ENCODE data around the gene LRRC53.

LRRC53 gene

GRCh38 chr1:74453277-74453676 lies 59.1 kb downstream of the LRRC53 start:
- DNase-seq (ENCODE audit: insufficient read length, low spot score) (no peak), FAIRE-seq (no peak)

DNA sequence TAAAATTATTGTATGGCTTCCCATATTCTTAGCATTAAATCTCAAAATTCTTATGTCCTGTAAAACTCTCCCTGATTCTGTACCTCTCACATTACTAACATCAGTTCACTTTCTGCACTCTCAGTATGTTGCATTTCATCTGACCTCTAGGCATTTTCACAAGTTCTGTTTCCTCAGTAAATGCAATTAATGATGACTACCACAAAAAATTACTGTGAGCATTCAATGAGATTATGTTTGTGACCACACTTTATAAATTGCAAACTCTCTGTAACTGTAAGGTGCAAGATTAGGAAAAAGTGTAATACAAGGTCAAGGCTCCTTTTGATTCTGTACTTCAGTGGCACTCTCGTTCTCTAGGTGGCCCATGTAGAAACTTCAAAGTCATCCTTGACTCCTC lies 60.4 kb downstream of the LRRC53 start:
- FAIRE-seq, result no peak
- DNase-seq (ENCODE audit: insufficient read length, low spot score), result no peak

DNA sequence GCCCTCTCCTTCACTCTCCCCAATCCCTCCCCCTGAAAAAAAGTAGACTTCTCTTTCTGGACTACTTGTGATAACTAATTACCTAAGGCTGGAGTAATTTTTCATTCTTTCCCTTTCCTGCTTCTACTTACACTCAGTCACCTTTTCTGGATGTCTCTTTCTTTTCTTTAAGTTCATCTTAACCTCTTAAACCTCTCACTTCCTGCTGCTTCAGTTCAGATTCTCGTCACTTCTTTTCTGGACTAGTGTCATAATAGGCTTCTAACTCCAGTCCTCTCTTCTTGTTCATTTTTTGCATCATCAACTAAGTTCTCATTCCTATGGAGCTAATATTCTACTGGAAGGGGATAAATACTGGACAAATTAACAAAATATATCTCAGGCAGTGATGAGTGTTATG lies 75.4 kb downstream of the LRRC53 start:
- no peak for FAIRE-seq
- no peak for DNase-seq (ENCODE audit: insufficient read length, low spot score)

DNA sequence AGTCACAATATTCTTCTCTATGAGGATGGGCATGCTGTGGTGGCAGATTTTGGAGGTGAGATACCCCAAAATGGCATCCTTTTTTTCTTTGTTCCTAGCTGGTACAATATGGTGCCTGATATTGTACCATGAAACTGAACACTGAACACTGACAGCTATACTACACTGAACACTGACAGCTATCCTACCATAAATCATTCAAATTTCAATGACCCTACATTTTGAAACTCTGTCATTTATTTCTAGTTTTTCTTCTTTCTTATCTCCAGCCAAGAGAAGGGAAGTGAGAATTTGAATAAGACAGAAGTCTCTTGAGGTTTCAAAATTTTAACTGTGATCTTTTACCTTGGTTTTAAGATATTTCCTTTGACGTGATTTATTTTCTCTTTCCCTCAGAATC lies 76.3 kb downstream of the LRRC53 start:
- no peak for FAIRE-seq
- DNase-seq (ENCODE audit: insufficient read length, low spot score), result no peak

- no peak for FAIRE-seq
- DNase-seq (ENCODE audit: insufficient read length, low spot score), result no peak
These were observed 78.1 kb downstream of the LRRC53 start for GRCh38 chr1:74434321-74434720.

DNA sequence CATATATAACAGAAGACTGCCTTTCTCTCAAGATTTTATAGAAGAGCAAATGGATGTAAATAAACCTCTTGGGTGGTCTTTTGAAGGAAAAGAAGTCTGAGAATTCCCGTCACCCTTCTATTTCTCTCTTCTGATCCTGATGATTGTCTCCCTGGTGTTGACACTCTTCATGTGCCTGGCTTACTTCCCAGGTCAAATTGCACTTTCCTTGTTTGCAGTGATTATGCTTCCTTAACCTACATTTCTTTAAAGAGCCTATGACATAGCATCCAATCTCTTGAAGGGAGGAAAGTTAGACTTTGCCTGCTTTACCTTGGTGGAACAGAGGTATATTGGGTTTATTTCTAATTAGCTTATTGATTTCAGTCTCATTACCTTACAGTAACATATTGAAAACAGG lies 80.1 kb downstream of the LRRC53 start:
- FAIRE-seq, result no peak
- DNase-seq (ENCODE audit: insufficient read length, low spot score), result no peak

DNA sequence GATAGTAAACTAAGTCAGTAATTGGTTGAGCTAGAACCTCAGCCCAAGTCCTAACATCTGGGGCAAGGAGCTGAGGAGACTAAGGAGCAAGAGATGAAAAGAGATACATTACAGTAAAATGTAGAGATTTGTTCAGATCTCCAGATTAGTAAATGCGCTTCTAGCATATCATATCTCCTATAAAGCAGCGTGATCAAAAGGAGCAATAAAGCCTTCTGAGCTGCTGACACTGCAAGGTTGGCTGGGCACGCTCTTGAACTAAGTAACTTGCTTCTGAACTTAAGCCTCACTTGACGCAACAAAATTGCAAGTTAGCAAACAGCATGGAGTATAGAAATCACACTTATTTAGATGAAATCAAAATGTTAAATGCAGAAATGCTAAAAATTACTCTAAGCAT lies 80.9 kb downstream of the LRRC53 start:
- FAIRE-seq (no peak), DNase-seq (ENCODE audit: insufficient read length, low spot score) (no peak)

DNA sequence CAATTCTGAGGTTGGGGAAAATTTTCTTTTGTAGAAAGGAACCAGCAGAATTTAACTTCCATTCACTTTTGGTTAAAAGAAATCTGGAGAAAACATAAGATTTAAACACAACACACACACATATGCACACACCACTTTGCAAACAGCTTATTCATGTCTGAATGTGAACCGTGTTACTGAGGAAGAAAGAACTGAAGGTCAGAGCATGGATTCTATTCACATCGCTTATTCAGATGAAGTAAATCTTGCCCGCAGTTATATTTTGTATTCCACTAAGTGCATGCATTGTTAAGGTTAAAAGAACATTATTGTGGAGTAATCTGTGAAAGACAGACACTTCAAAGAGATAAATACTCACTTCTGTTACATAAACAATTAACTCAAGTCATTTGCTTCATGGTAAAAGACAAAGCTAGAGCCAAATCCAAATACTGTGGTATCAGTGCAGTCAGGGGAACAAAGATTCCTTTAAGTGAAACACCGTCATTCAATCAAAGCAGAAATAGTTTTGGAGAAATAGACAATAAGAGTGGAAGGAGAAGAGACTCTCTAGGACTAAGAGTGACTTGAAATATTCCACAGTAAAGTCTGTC lies 82.0 kb downstream of the LRRC53 start:
- DNase-seq (ENCODE audit: insufficient read length, low spot score) (no peak), FAIRE-seq (no peak)

DNA sequence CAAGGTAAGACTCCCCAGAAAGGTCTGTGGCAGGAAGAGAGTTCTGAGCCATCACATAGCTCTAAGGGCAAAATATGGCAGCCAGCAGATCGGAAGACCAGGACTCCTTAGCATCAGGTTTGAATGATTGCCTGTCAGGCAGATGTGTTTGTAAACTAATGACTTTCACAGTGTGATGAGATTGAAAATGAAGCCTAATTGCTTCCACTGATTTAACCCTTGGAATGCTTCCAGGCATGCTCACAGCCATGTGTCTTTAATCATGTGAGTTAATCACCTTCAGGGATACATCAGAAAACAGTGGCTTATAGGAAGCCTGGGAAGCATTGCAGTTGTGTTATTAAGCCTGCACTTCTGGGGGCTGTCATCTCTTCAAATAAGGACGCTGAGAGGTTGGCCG lies 82.8 kb downstream of the LRRC53 start:
- FAIRE-seq (no peak), DNase-seq (ENCODE audit: insufficient read length, low spot score) (no peak)

- FAIRE-seq (no peak), DNase-seq (ENCODE audit: insufficient read length, low spot score) (no peak)
These were observed 84.7 kb downstream of the LRRC53 start for GRCh38 chr1:74427681-74428080.

GRCh38 chr1:74426208-74426937 lies 86.0 kb downstream of the LRRC53 start:
- FAIRE-seq (no peak), DNase-seq (ENCODE audit: insufficient read length, low spot score) (no peak)

DNA sequence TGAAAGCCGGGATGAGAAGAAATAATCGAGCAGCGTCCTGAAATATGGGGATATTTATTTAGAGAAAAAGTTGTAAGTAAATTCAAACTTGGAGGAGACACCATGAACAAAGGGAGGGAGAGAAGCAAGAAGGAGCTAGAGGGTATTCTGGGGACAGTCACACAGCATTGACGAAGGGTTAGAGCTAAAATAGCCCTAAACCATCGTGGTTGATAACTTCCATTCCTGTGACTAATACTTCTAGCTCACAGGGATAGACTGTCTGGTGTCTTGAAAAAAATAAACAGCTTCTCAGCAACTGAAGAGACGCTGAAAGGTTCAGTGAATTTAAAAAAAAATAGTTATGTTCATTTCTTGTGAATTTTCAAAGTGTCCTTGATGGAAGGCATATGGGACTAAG lies 86.7 kb downstream of the LRRC53 start:
- DNase-seq (ENCODE audit: insufficient read length, low spot score) (no peak), FAIRE-seq (no peak)

- no peak for FAIRE-seq
- no peak for DNase-seq (ENCODE audit: insufficient read length, low spot score)
These were observed 88.9 kb downstream of the LRRC53 start for GRCh38 chr1:74423471-74423870.

DNA sequence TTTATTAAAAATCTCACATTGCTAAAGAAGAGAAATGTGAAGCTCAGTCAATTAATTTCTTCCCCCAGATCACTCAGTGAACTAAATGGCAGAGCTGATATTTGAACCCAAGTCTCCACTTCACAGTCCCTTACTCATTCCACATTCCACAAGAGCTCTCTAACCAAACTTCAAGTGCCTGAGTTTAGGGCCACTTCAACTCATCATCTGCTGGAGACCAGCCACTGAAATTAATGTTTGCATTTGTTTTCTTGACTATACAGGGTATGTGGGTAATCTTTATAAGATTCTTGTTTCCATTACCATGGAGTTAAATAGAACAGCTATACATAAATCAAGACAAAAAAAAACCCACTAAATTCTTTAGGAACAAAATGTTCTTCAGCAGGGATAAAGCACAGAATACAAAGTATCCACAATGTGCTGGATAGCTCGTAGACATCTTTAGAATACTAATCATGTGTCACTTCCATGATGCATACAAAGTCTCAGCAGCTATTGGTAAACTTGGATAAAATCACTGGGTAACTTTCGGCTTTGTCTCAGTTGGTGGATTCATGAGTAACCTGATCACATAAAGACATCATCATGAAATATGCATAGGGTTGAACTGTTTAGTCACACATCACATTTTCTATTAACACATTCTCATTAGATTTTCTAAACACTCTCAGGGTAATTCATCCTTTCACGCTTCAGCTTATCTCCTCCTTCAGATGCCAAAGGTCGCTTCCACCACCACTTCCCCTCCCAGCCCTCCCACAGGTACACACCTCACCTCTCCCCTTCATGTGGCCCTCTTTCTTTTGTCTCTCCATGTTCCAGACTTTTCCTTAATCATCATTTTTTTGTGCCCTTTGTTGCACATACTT lies 89.8 kb downstream of the LRRC53 start:
- DNase-seq (ENCODE audit: insufficient read length, low spot score) (no peak), FAIRE-seq (no peak)

DNA sequence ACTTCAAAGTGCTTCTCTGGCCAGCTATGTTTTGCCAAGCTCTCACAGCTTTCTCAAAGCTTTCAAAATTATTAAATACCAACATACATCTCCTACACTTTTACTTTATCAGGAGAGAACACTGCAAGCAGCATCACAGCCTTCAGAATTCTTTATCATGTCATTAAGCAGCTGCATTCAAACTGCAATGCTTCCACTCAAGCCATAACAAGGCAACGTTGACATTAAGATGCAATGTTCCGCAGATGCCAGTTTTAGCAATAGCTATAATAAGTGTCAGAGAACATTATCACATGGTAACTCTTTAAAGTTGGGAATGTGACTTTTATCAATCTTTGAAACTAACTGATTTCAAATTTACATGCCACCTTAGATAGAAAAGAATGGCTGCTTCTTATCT lies 91.9 kb downstream of the LRRC53 start:
- FAIRE-seq (no peak), DNase-seq (ENCODE audit: insufficient read length, low spot score) (no peak)
